Choroid plexus epithelial cell (primary cell): ENCODE data around the gene RSRC1.

Source experiments
- DNase-seq: peaks from one replicate; pipeline ENCODE4 v3.0.0-alpha.2; 2010; ENCODE audit warnings: low read depth
- H3K4me3 ChIP-seq: 2 replicates; pipeline ENCODE4 v1.5.1; 2011; ENCODE audit warnings: low read depth, mild to moderate bottlenecking, control low read depth, low read length, moderate library complexity
- CTCF ChIP-seq: conservative IDR thresholded peaks from 2 replicates; pipeline ENCODE4 v1.5.1; 2011; ENCODE audit warnings: low read depth, mild to moderate bottlenecking, control low read depth, inconsistent platforms, low read length, moderate library complexity

RSRC1 gene

GRCh38 chr3:158200955-158201354 is 91.1 kb downstream of the RSRC1 start:
- no peak for DNase-seq
- no peak overlapping the region for H3K4me3 ChIP-seq
- TF ChIP-seq CTCF, result no peak

- DNase-seq, result no peak
- H3K4me3 ChIP-seq, result no peak overlapping the region
- TF ChIP-seq CTCF, result no peak
Observed at GRCh38 chr3:158205324-158205723, 95.4 kb downstream of the RSRC1 start.

GRCh38 chr3:158205994-158206393 is 96.1 kb downstream of the RSRC1 start:
- no peak for DNase-seq
- H3K4me3 ChIP-seq, result no peak overlapping the region

GRCh38 chr3:158210067-158210466 is 100.2 kb downstream of the RSRC1 start:
- TF ChIP-seq CTCF, result no peak
- no peak overlapping the region for H3K4me3 ChIP-seq
- no peak for DNase-seq

More at GRCh38 chr3:158205994-158206393, 96.1 kb downstream of the RSRC1 start:
- no peak for TF ChIP-seq CTCF

GRCh38 chr3:158213461-158213860 is 103.6 kb downstream of the RSRC1 start:
- no peak for DNase-seq
- no peak overlapping the region for H3K4me3 ChIP-seq
- no peak for TF ChIP-seq CTCF

GRCh38 chr3:158217992-158218391 is 108.1 kb downstream of the RSRC1 start:
- TF ChIP-seq CTCF, result no peak
- no peak overlapping the region for H3K4me3 ChIP-seq
- DNase-seq, result no peak

- DNase-seq, result peak; percentile 27
- no peak overlapping the region for H3K4me3 ChIP-seq
- no peak for TF ChIP-seq CTCF
Observed at GRCh38 chr3:158220575-158220974, 110.7 kb downstream of the RSRC1 start.
